HG02759 (cell line): Measurements from ENCODE around the gene DAPK3.
"Not testable (repeated sequence)": the region's sequence is repeated elsewhere in the genome, so short reads cannot be mapped to it uniquely, and the experiment has no call there.

ENCODE experiments used
- ATAC-seq: cut with Tn5 transposase; IDR thresholded peaks from one replicate; pipeline ENCODE4 v1.9.1; 2021; ENCODE audit warnings: mild to moderate bottlenecking, moderate library complexity; ENCODE audit not compliant: unreplicated experiment

The DAPK3 gene

GRCh38 chr19:3970808-3971598 lies at the start of gene DAPK3:
DAPK3 (minus strand) TSS chr19:3971099; CDS start chr19:3969735, 1,364 bp downstream.
- ATAC-seq: peak; percentile 97

- no peak for ATAC-seq
These were observed 48.7 kb upstream of the DAPK3 start for GRCh38 chr19:4019578-4019977.

DNA sequence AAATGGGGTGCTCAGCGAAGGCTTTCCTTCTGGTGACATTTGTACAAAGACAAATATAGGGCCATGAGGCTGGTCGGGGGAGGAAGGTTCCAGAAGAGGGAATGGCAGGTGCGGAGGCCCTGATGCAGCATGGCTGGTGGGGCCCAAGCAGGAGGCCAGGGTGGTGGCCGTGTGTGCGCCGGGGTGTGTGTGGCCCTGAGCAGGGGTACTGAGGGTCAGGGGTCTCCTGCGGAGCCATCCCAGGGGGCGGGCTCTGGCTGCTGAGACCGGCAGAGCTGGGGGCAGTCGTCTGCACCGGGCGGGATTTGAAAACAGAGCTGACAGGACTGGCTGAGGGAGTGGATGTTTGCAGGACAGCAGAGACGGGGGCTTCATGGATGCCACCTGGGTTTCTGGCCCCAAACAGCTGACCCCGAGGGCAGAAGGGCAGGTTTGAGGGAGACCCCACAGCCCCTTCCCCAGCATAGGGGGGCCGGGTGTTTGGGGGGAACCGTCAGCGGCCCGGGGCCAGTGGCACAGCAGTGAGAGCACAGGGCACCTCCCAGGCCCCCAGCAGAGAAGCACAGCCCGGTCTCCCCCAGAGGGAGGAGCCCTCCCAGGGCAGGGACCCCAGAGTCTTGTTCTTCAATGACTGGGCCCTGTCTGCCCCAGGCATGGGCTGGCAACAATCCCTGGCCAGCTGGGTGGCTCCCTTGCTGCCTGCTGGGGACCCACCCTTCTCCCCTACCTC lies 48.0 kb upstream of the DAPK3 start:
- no peak for ATAC-seq

DNA sequence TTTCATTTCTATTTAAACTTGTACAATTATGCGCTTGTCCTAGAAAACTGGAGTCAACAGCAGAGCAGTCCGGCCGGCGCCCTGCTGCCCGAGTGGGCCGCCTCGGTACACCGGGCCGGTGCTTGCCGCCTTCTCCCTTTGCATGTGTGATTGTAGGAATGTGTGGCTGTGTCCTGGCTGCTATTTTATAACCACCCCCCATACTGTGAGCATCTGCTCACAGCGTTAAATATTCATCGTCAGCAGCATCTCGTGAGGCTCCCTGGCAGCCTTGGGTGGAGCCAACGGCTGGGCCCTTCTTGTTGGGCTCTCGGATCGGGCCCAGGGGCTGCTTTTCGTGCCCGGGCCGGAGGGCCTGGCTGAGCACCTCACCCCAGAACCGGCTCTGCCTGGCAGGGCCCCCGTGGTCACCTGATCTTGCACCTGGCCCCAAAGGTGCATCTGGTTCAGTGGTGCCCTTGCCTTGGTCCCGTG lies 47.3 kb upstream of the DAPK3 start:
- ATAC-seq: no peak

GRCh38 chr19:4016903-4017638 lies 46.2 kb upstream of the DAPK3 start:
- no peak for ATAC-seq

- no peak for ATAC-seq
These were observed 45.6 kb upstream of the DAPK3 start for GRCh38 chr19:4016486-4016885.

DNA sequence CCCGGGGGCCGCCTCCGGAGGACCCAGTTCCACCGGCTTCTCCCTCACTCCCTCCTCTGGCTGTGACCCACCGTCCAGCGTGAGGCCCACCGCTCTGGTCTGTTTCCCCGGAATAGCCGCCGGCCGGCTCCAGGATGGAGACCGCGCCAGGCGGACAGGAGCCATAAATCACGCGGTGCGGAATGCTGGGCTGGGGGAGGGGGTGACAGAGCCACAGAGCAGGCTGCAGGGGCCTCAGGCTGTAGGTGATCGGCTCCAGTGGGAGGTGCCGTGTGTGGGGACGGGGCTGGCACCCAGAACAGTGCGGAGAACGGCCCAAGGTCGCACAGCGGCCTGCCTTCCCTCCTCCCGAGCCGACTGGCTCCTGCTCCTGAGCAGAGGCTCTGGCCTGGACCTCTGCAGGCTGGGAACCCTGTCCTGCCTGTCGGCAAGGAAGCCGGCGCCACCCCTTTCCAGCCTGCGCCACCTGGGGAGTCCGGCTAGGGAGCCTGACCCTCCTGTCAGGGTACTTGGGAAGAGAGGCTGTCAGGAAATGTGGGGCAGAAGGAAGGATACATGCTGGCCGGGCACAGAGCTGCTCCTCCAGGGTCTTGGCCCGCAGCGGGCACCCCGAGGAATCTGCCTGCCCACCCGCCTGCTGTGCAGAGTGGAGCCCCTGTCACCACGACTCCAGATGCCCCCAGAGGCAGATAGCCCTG lies 45.0 kb upstream of the DAPK3 start:
- no peak for ATAC-seq

DNA sequence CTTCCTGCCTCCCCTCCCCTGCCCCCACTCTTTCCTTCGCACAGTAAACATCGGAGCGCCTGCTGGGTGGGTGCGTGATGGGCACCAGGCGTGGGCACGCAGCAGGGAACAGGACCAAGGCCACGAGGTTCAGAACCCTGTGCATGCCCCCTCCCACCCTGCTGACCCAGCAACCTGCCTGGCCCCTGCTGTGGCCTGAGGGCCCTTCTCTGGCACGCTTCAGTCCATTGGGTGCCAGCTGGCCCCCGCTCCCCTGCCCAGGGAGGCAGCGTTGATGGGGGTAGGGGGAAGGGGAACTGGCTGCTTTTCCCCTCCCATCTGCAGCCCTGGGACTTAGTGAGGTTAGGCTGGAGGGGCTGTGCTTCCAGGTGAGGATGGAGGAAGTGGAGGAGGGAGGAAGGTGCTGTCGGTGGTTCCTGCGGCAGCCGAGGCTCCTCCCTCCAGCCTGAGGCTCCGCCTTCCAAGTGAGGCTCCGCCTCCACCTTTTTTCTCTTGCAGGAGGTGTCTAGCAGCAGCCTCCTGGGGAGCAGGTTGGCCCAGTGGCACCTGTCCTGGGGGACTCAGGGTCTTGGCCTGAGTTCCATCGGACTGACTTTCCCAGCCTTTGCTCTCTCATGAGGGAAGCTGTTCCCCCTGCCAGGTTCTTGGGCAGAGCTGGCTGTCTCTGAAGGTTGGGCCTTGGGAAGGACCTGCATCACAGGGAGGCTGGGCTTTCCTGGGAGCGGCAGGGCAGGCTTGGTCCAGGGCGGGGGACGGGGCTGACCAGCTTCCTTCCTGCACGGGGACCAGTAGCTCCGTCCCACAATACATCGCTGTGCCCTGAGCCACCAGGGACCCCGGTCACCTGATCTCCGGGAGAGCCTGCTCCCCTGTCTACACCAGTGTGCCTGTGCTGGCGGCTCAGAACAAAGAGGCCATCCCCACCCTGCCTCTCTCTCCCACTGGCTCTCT lies 43.9 kb upstream of the DAPK3 start:
- ATAC-seq: no peak

GRCh38 chr19:4013886-4014540 lies 43.1 kb upstream of the DAPK3 start:
- no peak for ATAC-seq

DNA sequence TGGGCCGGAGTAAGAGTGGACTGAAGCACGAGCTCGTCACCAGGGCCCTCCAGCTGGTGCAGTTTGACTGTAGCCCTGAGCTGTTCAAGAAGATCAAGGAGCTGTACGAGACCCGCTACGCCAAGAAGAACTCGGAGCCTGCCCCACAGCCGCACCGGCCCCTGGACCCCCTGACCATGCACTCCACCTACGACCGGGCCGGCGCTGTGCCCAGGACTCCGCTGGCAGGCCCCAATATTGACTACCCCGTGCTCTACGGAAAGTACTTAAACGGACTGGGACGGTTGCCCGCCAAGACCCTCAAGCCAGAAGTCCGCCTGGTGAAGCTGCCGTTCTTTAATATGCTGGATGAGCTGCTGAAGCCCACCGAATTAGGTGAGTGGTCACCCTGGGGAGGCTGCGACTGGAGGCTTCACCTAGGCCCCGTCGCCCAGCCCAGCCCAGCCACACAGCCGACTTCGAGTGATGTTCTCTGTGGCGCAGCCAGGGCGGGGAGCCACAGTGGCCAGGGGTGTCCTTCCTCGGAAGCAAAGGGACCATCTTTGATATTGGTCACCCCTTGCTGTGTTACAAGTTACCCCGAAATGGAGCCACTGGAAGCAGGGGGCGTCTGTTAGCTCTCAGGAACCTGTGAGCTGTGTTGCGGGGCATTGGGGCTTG lies 42.2 kb upstream of the DAPK3 start:
- ATAC-seq: no peak

DNA sequence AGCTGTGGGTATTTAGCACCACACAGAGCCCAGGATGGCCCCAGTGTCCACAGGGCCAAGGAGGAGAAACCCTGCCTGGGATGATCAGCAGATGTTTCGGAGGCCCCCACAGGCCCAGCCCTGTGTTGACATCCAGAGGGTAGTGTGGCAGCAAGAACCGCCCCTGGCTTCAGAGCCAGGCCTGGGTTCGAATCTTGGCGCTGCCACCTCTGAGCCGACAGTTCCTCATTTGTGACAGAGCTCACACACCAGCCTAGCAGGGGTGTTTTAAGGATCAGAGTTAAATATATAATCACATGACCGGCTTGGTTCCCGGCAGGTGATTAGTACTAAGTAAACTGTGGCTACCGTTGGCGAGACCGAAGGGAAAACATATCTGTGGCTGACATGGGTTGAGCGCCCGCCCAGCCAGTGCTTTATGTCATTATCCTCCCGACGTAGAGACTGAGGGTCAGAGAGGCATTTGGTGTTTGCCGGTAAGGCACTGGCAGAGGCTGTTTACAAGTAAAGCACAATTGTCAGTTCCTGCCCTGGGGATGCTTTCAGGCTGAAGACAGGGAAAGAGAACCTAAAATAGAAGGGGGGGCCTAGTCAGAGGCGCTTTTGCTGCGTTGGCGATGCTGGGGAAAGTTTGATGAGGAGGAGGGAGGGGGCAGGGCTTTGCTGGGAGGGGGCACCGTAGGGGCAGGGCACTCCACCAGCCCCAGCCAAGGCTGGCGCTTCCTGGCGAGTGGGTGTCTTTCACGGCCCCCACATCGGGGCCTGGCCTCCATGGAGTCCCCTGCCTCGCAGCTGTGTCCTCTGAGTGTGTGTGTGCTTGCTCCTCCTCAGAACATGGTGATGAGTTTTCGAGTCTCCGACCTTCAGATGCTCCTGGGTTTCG lies 41.4 kb upstream of the DAPK3 start:
- no peak for ATAC-seq

- ATAC-seq: not testable (repeated sequence)
These were observed 40.5 kb upstream of the DAPK3 start for GRCh38 chr19:4011430-4011829.

DNA sequence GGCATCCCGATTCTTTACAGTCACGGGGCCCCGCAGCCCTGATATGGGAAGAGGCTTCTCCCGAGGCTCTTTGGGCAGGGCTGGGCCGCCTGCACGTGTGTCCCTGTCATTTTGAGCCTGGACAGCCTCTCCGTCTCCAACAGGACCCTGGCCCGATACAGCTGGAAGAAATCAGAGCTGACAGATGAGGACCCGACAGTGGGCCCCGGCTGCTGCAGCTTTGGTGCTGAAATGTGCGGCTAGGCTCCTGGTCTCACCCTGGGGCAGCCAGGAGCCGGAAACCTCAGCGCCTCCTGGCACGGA lies 39.9 kb upstream of the DAPK3 start:
- no peak for ATAC-seq

DNA sequence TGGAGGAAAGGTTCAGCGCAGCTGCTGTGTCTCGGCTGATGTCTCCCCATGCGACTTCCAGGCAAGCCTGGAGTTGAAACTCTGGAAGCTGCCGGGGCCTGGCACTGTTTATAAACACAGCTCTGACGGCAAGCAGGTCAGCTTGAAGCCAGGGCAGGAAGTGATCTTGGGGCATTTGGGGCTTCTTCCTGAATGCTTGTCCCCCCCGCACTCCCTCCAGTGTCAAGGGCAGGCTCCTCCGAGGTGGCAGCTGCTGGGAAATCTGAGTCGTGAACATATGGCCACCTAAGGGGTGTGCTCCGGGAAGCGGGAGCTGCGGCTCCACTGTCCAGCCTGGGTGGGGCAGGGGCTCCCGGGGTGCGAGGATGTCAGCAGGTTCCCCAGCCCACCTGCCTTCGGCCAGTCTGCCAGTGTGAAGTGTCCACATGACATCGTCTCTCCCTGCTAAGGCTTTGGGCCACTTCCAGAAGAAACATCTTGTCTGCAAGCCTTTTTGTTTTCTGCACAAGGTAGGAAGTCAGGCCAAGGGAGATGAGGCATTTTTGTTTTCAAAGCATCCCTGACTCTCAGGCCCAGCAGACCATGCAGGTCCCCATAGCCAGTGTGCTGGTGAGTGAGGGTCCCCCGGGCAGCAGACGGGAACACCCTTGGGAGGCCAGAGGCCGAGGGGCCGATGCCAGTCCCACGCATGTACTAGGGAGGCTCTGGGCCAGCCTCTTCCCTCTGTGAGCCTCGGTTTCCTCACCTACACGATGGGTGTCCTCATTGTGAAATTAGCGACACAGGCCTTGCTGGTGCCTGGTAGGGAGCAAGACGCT lies 39.3 kb upstream of the DAPK3 start:
- ATAC-seq: no peak

- ATAC-seq: peak; percentile 19
These were observed 37.1 kb upstream of the DAPK3 start for GRCh38 chr19:4007836-4008539.

DNA sequence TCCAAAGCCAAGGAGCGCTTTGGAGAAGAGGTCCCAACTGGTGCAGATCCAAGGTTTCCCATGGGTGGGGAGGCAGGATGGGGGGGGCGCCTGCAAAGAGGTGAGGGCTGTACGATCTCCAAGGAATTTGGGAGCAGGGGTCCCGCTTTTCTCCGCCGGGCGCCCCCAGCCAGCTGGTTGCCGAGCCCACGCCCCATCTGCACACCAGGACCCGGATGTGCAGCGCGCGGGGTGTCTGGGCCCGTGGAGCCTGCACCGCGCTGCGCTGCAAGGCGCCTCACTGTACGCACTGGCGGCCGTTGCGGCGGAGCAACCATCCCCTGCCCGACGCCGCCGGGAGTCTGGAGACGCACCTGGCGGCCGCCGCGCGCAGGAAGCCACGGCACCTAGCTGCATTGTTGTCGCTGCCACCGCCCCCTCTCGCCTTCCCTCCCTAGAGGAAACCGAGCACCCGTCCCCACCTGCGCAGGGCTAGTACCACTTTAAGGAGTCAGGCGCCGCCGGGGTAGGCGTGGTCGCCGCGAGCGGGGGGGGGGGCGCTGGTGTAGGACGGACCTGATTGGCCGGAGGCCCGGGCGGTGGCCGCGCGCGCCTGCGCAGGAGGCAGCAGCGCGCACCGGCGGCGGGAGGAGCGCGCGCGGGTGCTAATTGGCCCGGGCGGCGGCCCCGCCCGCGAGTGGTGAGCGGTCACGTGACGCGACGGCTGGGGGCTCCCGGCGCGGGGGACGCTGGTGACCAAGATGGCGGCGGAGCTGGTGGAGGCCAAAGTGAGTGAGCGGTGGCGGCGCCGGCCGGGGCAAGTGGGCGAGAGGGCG lies 36.3 kb upstream of the DAPK3 start, which contains the start of gene PIAS4:
TSS of gene PIAS4 (plus strand) at position 716 of the 815 bp plus-strand sequence. CDS start at position 741, 25 bp downstream.
- ATAC-seq: peak; percentile 87
